Measurements from ENCODE around the gene NR3C1.

Gene NR3C1

DNA sequence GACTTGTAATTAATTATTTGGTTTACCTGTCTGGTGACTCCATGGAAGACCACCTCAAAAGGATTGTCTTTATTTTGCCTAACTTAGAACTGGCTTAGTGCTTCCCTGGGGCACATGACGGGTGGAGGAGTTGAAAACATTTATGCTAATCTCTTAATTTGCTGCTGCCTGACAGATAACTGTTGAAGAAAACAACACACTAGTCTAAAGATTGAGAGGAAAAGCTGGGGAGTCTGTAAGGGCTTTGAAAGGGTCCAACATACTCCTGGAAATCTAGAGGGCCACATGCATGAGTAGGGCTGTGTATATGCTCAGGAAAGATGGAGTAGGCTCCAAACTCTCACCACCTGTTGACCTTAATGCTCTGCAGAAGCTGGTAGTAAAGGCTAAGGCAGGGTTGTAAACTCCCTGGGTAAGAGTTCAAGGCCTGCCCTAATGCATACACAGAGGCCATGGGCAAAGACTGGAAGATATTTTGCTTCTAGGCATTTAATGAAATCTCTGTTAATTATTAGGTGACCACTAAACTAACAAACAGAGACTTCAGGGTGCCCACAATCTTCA, 40.7 kb downstream of the NR3C1 start:
- no peak for DNase-seq (ENCODE audit: low spot score)

DNA sequence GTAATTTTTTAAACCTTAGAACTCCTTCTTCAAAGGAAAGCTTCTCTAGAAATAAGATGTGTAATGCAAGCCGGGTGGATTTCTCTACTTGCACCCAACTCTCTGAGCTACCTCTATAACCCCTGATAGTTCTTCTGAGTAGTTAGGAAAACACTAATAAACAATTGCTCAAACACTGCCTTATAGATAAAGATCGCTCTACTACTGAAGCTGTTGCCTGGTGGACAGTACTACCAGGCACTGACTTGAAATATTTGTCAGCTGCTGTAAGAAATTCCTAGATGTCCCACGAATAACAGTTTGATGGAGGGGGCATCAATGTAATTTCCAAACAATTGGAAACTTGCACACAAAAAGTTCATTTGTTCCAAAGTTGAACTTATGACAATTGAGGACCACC, 42.0 kb downstream of the NR3C1 start:
- no peak for DNase-seq (ENCODE audit: low spot score)

DNA sequence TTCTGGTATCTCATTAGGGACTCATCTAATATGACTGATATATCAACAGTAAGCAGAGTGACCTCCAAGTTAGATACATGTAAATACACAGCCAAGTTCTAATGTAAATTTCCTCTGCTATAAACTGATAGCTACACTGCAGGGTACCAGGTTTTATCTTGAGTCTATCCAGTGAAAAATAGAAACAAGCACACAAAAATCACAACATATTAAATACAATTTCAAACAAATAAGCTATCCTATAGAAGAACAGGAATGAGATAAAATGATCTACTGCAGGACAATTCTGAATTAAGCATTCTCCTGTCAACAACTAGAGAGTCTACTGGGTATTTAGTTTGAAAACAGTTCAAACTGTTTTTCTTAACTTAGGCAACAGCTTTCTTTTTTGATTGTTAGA, 42.7 kb downstream of the NR3C1 start:
- no peak for DNase-seq (ENCODE audit: low spot score)

DNA sequence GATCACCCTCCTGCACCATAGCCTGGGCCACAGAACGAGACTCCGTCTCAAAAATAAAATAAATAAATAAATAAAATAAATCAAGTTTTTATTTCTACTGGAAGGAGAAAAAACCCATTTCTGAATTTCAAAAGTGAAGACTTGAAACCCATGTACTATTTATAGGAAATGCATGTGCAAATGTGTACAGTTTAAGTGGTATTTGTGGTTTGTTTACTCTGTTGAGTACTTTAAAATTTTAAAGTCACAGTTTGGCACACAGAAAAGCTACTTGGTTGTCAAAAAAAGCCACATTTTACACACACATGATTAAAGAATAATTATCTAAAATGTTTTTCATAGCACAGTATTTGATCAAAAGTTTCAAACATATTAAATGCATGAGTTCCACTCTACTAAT, 43.6 kb downstream of the NR3C1 start:
- DNase-seq (ENCODE audit: low spot score) = no peak

DNA sequence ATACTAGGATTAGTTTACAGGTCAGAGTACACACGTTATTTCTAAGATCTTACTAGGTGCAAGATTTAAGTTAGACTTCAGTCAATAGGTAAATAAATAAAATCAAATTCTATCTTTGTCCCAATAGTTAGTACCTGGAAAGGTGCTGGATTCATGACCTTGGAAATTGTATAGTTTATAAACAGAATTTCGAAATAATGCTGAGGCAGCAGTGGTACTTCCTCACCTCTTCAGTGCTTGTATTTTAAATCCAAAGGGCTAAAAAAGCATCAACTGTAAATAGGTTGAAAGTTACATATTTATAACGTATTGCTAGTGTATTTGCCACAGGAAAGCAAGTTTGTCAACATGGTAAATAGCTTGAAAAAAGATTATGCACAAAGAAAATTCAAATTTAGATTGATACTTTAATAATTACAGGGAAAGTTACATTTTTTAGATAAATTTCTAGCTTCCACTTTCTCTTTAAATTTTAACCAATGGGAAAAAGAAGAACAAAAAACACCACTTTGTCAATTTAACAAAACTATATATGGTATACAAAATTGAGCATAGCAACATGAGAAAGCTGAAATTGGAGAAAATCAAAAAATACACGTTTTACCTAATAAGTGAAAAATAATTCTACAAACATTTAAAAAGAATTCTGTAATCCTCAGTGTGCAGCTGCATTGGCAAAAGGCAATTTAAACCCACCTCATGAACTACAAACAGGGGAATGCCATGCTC, 46.5 kb downstream of the NR3C1 start:
- no peak for DNase-seq (ENCODE audit: low spot score)

DNA sequence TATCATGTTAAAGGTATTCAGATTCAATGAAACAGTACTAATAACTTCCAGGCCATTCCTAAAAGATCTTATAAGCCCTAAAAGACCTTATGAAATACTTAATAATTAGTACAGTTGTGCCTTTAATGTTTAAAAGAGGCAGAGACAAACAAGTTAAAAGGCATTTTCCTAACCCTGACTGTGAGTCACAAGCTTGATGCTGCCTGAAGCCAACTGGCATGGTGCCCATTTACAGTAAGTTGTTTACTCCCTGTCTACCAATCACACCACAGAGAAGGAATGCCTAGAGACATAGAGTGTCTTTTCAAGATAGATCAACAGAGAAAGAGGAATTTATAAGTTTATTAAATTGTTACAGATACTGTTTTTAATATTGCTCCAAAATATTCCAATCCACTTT, 47.8 kb downstream of the NR3C1 start:
- no peak for DNase-seq (ENCODE audit: low spot score)

DNA sequence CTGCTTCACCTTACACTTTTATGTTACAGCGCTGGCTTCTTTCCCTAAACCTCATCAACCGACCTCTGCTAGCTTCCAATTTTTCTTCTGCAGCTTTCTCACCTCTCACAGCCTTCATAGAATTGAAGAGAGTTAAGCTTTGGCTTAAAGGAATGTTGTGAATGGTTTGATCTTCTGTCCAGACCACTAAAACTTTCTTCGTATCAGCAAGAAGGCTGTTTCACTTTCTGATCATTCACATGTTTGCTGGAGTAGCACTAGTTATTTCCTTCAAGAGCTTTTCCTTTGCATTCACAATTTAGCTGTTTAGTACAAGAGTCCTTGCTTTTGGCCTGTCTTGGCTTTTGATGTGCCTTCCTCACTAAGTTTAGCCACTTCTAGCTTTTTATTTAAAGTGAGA, 49.5 kb downstream of the NR3C1 start:
- DNase-seq (ENCODE audit: low spot score) = no peak

DNA sequence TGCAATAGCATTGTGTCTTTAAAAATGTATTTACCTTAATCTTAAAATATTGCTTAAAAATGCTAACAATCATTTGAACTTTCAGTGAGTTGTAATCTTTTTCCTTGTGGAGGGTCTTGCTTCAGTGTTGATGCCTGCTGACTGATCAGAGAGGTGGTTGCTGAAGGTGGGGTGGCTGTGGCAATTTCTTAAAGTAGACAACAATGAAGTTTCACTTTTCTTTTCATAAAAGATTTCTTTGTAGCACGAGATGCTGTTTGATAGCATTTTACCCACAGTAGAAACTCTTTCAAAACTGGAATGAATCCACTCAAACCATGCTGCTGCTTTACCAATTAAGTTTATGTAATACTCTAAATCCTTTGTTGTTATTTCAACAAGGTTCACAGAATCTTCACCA, 50.8 kb downstream of the NR3C1 start:
- no peak for DNase-seq (ENCODE audit: low spot score)

DNA sequence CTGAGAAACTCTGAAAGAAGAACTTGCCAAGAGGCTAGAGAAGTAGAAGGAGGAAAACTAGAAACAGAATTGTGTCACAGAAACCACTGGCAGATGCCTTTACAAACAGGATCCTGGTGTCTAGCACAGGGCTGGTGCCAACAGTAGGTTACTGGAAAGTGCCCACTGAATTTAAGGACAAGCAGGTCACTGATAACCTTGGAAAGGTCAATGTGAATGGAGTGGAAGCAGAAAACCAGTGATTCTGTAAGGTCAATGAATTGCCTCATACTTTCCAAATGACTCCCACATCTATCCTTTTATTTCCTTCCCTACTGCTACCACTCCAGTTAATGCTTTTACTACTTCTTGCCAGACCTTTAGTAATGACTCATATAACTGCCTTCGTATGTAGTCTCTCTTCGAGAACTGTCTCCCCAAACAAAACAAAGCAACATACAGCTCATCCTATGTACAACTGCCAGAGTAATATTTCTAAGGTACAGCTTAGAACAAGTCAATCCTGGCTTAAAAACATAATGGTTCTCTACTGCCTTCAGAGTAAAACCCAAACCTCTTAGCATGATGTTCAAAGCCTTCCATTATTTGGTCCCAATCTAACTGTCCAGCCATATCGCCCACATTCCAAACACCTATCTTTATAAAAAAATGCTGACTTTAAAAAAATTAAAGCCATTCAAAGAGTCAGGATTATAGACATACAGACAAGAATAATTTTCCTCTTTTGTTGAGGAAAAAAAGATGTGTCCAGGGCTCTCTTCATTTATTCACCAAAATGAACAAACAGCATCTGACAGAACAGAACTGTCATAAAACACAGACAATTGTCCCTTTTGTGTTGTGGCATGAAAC, 52.5 kb downstream of the NR3C1 start:
- DNase-seq (ENCODE audit: low spot score) = no peak

DNA sequence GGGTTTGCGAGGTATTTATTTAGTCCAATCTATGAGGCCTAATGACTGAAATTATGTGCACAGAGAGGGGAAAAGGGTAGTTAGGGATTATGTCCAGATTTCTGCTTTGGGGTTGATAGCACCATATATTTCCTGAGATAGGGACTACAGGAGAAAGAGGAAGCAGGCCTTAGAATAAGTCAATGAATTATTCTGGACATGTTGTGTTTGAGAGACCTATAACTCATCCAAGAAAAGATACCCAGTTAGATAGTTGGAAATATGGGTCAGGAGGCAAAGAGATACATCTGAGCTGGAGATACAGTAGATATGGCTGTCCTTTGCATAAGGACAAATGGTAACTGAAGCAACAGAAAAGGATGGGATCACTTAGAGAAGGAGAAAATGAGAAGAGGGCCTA, 53.1 kb downstream of the NR3C1 start:
- DNase-seq (ENCODE audit: low spot score) = no peak

DNA sequence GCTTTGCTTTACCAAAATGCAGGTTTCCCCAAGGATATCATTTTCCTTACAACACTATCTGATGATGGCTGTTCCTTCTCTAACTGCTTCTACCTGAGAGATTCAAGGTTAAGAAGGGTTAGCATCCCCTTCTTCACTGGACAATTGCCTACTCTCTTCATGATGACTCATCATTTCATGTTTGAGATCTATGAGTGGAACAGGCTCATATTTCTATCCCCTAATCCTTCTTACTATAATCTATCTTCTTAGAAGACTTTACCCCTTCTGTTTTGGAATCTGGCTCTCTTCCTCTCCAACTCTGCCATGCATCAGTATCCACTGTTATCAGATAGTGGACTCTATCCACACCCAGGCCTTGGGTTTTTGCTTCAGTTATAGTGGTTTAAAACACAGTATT, 54.3 kb downstream of the NR3C1 start:
- no peak for DNase-seq (ENCODE audit: low spot score)

DNA sequence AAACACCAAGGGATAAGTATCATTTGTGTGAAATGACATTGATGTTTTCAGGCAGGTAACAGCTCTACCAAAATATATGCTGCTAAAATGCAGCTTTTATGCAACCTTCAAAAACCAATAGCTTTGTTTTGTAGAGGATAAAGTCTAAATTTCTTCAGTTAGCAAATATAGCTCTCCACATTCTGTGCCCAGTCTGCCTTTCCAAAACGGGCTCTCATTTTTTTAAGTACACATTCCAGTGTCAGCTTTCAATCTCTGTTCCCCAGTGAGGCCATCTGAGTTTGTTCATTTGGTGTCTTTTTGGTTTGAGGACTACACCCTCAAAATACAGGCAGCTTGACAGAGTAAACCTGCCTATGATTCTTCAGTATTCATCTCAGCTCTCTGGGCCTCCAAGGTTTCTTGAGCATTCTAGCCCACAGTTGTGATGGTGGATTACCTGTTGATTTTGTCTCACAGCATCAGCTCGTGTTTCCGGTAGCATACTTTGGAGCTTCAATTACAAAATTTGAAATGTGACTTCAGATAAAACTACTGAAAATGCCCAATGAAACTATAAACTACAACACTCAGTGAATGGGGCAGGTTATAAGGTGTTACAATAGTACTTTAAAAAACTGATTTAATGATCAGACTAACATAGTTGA, 55.7 kb downstream of the NR3C1 start:
- no peak for DNase-seq (ENCODE audit: low spot score)

DNA sequence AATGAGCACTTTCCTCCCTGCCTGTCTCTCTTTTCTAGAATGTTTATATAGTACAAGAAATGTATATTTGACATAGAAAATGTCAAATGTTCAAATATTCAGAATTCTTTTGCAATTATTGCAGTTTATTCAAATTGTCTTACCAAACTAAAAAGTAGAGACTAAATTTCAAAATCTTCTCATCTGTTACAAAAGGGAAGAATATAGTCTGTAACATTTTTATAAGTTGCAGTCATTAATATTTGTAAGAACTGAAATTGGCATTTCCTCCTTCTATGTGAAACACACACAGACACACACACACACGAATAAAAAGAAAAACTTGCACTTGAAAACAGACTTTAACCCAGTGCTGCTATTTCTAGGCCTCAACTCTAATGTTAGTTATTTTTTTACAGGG, 56.4 kb downstream of the NR3C1 start:
- no peak for DNase-seq (ENCODE audit: low spot score)

DNA sequence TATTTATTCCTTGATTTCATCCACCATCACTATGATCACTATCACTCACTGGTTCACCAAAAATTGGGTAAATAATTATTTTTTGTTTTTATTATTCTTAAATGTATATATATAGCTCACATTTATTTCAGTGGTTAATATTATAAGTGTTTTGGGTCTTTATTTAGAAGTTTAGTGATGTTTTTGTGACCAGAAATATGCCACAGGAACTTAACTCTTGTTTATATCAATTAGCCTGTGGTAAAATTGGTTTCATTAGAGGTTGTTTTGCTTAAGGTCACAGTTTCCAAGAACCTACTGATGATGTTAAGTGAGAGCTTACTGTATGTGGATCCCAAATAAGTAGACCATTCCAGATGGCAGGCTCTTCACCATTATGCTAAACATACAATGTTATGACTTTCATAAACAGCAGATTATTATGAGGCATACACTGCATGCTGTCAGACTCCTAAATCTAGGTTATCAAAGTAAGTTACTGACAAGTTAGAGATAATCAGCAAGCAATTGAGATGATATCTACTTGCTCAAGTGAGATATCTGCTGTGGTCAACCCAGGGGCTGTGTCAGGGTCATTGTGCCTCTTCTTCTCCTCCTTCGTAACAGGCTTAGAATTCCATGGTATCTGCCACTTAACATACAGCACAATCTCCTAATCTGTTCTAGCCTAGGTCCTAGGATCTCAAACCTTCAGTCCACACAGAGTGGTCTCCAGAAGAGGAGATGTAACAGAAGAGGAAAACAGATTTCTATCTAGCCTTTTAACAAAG, 57.6 kb downstream of the NR3C1 start:
- DNase-seq (ENCODE audit: low spot score) = no peak

DNA sequence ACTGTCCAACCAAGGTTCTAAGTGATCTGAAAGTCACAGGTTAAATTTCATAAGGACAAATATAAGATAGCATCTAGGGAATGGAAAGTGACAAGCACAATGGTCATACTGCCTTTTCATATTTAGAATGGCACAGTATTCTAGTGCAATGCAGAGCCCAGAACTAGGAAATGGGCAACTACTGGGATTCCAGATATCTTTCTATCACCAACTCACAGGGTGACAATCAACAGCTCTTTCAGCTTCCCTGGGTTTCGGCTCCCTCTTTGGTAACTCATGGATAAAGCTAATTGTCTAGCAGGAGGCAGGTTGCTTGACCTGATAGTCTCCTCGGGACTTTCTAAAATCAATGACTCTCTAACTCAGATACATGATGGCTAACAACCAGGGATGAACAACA, 60.4 kb downstream of the NR3C1 start:
- no peak for DNase-seq (ENCODE audit: low spot score)

DNA sequence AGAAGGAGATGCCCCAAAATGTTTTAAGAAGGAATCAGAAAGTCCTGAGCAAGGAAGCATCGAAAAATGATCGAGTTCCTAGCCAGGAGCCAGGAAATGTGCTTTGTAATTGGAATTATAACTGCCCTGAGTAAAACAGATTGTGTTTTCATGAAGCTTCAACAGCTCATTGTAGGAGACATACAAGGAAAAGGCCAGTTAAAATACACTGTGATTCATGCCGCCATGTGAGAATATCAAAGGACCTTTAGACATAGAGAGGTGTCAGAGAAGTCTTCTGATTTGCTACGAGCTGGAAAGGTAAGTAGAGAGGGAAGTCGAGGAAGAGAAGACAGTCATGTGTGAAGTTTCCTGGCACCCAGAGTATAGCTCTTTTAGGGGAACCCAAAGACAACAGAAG, 60.9 kb downstream of the NR3C1 start:
- no peak for DNase-seq (ENCODE audit: low spot score)

DNA sequence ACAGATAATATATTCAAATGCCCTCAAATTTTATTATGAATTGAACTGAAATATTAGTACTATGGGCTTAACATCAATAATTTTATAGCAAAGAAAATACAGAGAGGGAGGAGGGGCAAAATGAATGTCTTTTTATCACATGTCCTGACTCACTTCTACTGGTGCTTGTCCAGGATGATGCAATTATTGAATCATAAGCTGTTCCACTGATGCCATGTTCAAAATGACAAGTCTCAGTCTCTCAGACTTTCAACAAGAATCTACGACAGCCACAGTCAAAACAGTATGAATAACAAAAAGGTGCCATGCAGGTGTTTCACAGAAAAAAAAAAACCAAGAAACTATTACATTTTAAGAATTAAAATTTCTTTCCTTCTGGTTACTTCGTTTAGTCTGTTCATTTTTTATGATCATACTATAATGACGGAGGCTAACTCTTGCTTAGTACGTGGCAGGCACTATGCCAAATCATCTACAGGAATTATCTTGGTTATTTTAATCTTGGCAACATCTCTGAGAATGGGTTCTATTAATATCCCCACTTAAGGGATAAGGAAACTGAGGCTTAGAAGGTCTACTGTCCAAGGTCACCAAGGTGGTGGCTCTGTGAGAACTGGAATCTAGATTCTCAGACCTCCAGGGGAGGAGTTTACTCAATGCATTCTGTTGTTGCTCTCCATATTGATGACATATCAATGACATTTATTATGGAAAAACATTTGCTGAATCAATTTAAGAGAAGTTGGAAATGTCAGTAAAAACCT, 61.5 kb downstream of the NR3C1 start:
- no peak for DNase-seq (ENCODE audit: low spot score)

DNA sequence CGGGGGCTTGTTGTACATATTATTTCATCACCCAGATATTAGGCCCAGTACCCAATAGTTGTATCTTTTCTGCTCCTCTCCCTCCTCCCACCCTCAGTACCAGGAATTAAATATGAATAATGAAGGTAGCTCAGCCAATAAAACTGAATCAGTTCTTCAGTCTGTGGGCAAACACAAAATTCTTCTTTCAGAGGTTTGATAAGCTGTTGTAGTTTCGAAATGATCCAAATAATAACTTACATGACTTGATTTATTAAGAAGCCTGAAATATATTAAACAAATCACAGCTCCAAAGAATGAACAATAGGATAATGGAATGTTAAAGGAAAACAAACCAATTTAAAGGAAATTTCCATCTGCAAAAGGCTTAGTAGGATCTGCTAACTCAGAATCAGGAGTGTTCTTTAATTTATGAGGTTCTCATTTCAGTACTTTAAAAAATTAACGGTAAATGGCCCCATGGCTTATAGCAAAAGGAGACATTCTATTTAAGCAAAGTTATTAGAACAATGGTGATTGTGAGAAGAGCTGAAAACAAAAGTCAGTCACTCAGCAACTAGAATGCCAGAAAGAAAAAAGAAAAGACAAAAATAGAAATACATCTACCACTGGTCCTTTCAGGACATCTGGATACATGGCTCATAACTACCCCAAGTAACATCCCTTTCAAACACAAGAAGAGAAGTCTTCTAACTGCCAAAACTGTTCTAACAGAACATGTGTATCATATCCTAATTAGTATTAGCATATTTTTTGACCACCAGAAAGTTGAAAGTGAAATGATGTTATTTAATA, 62.4 kb downstream of the NR3C1 start:
- DNase-seq (ENCODE audit: low spot score) = no peak

DNA sequence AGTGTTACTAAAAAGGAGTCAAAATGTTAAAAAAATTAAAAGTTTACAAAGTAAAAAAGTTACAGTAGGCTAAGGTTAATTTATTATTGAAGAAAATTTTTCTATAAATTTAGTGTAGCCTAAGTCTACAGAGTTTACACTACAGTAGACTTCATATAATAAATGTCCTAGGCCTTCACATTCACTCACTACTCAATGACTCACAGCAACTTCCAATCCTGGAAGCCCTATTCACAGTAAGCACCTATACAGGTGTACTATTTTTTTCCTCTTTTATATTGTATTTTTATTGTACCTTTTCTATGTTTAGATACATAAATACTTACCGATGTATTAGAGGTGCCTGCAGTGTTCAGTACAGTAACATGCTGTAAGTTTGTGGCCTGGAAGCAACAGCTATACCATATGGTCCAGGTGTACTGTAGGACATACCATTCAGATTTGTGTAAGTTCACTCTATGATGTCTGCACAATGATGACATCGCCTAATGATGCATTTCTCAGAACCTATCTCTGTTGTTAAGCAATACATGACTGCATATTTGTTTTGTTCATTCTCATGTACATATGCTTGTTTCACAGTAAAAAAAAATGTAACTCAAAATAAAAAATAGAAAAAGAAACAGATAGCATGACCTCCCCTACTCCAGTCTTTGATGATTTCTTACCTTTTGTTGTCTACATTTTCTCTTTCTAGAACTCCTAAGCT, 64.7 kb downstream of the NR3C1 start:
- no peak for DNase-seq (ENCODE audit: low spot score)

DNA sequence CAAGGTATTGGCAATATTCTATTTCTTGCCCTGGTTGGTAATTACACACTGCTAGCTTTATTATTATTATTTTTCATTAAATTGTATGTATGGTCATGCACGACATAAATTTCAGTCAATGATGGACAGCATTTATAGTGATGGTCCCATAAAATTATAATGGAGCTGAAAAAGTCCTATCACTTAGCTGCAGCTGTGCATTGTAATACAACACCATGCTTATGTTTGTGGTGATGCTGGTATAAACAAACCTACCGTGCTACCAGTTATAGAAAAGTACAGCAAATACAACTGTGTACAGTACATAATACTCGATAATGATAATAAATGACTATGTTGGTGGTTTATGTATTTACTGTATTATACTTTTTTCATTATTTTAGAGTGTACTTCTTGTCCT, 65.5 kb downstream of the NR3C1 start:
- DNase-seq (ENCODE audit: low spot score) = no peak

All from germinal center (tissue), 1 donor.